Neuronal stem cell (in vitro differentiated cells): ENCODE measurements around the gene ZNF568. TPM values are rescaled to one million over a fixed set of nuclear protein-coding genes. Genes with fewer than 3 reads are reported as not detected.

ENCODE experiments used
- DNase-seq: peaks from one replicate; pipeline ENCODE4 v3.0.0-alpha.2; 2013; ENCODE audit warnings: low spot score
- H2AFZ ChIP-seq: one replicate; pipeline ENCODE4 v1.6.1; 2013; ENCODE audit warnings: mild to moderate bottlenecking, low read length, inconsistent platforms
- H2AK5ac ChIP-seq: 2 replicates; pipeline ENCODE4 v1.6.1; 2013; ENCODE audit warnings: low read depth, mild to moderate bottlenecking, inconsistent platforms, low read length, moderate library complexity, mixed read lengths
- H2BK120ac ChIP-seq: 2 replicates; pipeline ENCODE4 v1.6.1; 2013; ENCODE audit warnings: low read depth, mild to moderate bottlenecking, inconsistent platforms, low read length, moderate library complexity, mixed read lengths
- H2BK12ac ChIP-seq: one replicate; pipeline ENCODE4 v1.6.1; 2013; ENCODE audit warnings: low read length, inconsistent platforms
- H2BK15ac ChIP-seq: 2 replicates; pipeline ENCODE4 v1.6.1; 2013; ENCODE audit warnings: mild to moderate bottlenecking, low read length, inconsistent platforms, mixed read lengths
- H2BK5ac ChIP-seq: one replicate; pipeline ENCODE4 v1.6.1; 2013; ENCODE audit warnings: inconsistent platforms, mild to moderate bottlenecking, low read length, moderate library complexity
- H3K14ac ChIP-seq: one replicate; pipeline ENCODE4 v1.6.1; 2013; ENCODE audit warnings: low read length, inconsistent platforms
- H3K18ac ChIP-seq: 2 replicates; pipeline ENCODE4 v1.6.1; 2013; ENCODE audit warnings: low read length, inconsistent platforms
- H3K23ac ChIP-seq: 2 replicates; pipeline ENCODE4 v1.6.1; 2013; ENCODE audit warnings: low read depth, mild to moderate bottlenecking, mixed read lengths, low read length, inconsistent platforms; ENCODE audit not compliant: poor library complexity
- H3K27ac ChIP-seq: replicated peaks from 3 replicates; pipeline ENCODE4 v1.5.1; 2013; ENCODE audit warnings: low read length, inconsistent platforms
- H3K27me3 ChIP-seq, 3 experiments: 2 replicates each; pipeline ENCODE4 v1.6.1; 2013; ENCODE audit warnings: low read length in 3 of 3, mild to moderate bottlenecking in 2 of 3, inconsistent platforms in 1 of 3, low read depth in 1 of 3, mixed read lengths in 1 of 3, moderate library complexity in 1 of 3; ENCODE audit not compliant: control insufficient read depth in 3 of 3, insufficient read depth in 3 of 3
- H3K36me3 ChIP-seq, 2 donors: replicated peaks in 1 of 2; 2 replicates each; pipeline ENCODE4 v1.6.1; 2013; ENCODE audit warnings: low read length in 2 of 2; ENCODE audit not compliant: control insufficient read depth in 2 of 2, insufficient read depth in 2 of 2
- H3K4ac ChIP-seq: 2 replicates; pipeline ENCODE4 v1.6.1; 2013; ENCODE audit warnings: inconsistent platforms, mild to moderate bottlenecking, low read length, moderate library complexity
- H3K4me1 ChIP-seq, 2 donors: 1 replicate in 1 of 2; 2 replicates in 1 of 2; pipeline ENCODE4 v1.6.1; 2013; ENCODE audit warnings: low read length in 2 of 2, low read depth in 1 of 2; ENCODE audit not compliant: control insufficient read depth in 2 of 2, insufficient read depth in 1 of 2
- H3K4me2 ChIP-seq: one replicate; pipeline ENCODE4 v1.6.1; 2013; ENCODE audit warnings: mild to moderate bottlenecking, low read length, inconsistent platforms; ENCODE audit not compliant: insufficient read depth, poor library complexity, severe bottlenecking
- H3K4me3 ChIP-seq, 2 donors: 2 replicates each; pipeline ENCODE4 v1.5.1; 2013; ENCODE audit warnings: low read length in 2 of 2, mild to moderate bottlenecking in 2 of 2, inconsistent platforms in 1 of 2, moderate library complexity in 1 of 2
- H3K79me1 ChIP-seq: one replicate; pipeline ENCODE4 v1.6.1; 2013; ENCODE audit warnings: low read depth, mild to moderate bottlenecking, inconsistent platforms, low read length, moderate library complexity
- H3K9ac ChIP-seq: one replicate; pipeline ENCODE4 v1.6.1; 2013; ENCODE audit warnings: mild to moderate bottlenecking, low read depth, low read length, inconsistent platforms; ENCODE audit not compliant: poor library complexity
- H3K9me3 ChIP-seq, 2 donors: replicated peaks in 1 of 2; 2 replicates each; pipeline versions ENCODE3 to v1.6.1; 2013; ENCODE audit warnings: low read length in 2 of 2, mild to moderate bottlenecking in 2 of 2, inconsistent platforms in 1 of 2, low read depth in 1 of 2, mixed read lengths in 1 of 2, moderate library complexity in 1 of 2; ENCODE audit not compliant: control insufficient read depth in 2 of 2, insufficient read depth in 1 of 2
- H4K8ac ChIP-seq: one replicate; pipeline ENCODE4 v1.6.1; 2013; ENCODE audit warnings: low read depth, mild to moderate bottlenecking, inconsistent platforms, low read length, moderate library complexity
- H4K91ac ChIP-seq: one replicate; pipeline ENCODE4 v1.6.1; 2013; ENCODE audit warnings: low read length, low read depth, mild to moderate bottlenecking, inconsistent platforms; ENCODE audit not compliant: poor library complexity
- WGBS, 2 donors: extraction: QIAGEN DNeasy Blood & Tissue Kit; methylation state at CpG; one replicate each; pipeline ENCODE4 v1.1.7; 2013; ENCODE audit warnings: missing lambda C conversion rate in 2 of 2, mixed read lengths in 1 of 2; ENCODE audit not compliant: insufficient read length in 2 of 2, insufficient replicate concordance in 1 of 2; ENCODE audit errors: extremely low coverage in 2 of 2; 5-methylcytosine and 5-hydroxymethylcytosine counted together
- polyA plus RNA-seq, 2 experiments: library from polyadenylated mRNA; stranded (reverse); fragments of 200-250 nt; gene quantifications; one replicate each; pipeline ENCODE4 v1.2.3, GENCODE V29; 2013

The ZNF568 gene
- 6.0 TPM for polyA plus RNA-seq (2013, experiment 1 of 2)
- polyA plus RNA-seq (2013, experiment 2 of 2): 6.1 TPM

DNA sequence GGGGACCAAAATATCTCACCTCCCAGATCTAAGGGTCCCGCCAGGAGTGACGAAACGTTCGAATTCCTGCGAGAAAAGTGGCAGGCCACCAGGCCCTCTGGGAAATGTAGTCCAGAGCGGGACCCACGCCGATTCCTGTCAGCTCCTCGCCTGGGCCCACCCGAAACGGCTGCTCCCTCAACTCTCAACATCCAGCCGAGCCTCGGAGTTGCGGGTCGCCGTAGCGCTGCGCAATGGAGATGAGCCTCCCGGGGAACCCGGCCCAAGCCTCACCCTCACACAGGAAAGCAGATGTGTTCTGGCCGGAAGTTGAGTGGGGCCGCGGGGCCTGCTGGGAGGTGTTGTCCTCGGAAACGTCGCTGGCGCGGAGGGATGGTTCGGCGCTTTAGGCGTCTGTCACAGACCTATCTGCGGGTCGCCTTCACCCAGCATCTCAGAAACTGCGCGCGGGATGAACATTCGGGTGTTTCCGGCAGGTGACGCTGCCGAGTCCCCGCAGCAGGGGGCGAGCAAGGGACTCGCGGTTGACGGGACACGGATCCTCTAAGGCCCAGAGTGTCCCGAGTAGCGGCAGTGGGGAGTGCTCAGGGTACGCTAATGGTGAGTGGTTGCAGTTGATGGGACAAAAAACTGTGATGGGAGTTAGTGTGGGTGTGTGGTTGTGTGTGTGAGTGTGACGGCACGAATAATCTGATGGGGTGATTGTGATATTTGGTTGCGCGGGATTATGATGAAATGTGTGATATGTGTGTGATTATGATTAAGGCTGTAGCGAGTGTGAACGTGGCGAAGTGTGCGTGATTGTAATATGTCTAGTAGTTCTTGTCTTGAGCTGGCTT lies at the start of gene ZNF568, which contains the start of gene ZNF829:
Gene ZNF568 (plus strand): TSS at position 341 of the 839 bp plus-strand sequence. CDS start 6,439 bp downstream, outside the sequence.
Gene ZNF829 (minus strand): TSS at position 300 of the 839 bp plus-strand sequence. CDS start 1,124 bp downstream, outside the sequence.
- H3K9ac ChIP-seq: peak within 1 kb of the TSS; percentile 87
- H2BK15ac ChIP-seq: no peak within 1 kb of the TSS
- peak within 1 kb of the TSS; percentile 99 for H3K18ac ChIP-seq
- H3K9me3 ChIP-seq: peaks cover 11 to 72% of the 10 kb centered on the region in 2 donors
- H3K36me3 ChIP-seq: peaks cover 5 to 66% of the 10 kb centered on the region in 2 donors
- H3K4me1 ChIP-seq: peaks cover 2 to 4% of the 10 kb centered on the region in 2 donors
- H3K4ac ChIP-seq: no peak within 1 kb of the TSS
- H3K23ac ChIP-seq: peak within 1 kb of the TSS; percentile 67
- DNase-seq: peak; percentile 80
- H2BK120ac ChIP-seq: no peak within 1 kb of the TSS
- H3K79me1 ChIP-seq: peaks cover 4% of the 10 kb centered on the region
- H2AFZ ChIP-seq: peak within 1 kb of the TSS; percentile 98
- peak within 1 kb of the TSS; percentile 74 for H3K27ac ChIP-seq
- peak within 1 kb of the TSS; percentile 89 for H2BK5ac ChIP-seq
- H3K27me3 ChIP-seq: no peaks in the 10 kb centered on the region
- peak within 1 kb of the TSS; percentile 95 for H4K8ac ChIP-seq
- WGBS, 2 donors: 100% methylated on average over 2 to 4 of the region's 57 CpGs
- H3K4me2 ChIP-seq: peak within 1 kb of the TSS; percentile 56
- H3K14ac ChIP-seq: no peak within 1 kb of the TSS
- peak within 1 kb of the TSS; percentile 81 for H3K4me3 ChIP-seq
- H4K91ac ChIP-seq: no peak within 1 kb of the TSS
- no peak within 1 kb of the TSS for H2BK12ac ChIP-seq
- H2AK5ac ChIP-seq: no peak within 1 kb of the TSS

DNA sequence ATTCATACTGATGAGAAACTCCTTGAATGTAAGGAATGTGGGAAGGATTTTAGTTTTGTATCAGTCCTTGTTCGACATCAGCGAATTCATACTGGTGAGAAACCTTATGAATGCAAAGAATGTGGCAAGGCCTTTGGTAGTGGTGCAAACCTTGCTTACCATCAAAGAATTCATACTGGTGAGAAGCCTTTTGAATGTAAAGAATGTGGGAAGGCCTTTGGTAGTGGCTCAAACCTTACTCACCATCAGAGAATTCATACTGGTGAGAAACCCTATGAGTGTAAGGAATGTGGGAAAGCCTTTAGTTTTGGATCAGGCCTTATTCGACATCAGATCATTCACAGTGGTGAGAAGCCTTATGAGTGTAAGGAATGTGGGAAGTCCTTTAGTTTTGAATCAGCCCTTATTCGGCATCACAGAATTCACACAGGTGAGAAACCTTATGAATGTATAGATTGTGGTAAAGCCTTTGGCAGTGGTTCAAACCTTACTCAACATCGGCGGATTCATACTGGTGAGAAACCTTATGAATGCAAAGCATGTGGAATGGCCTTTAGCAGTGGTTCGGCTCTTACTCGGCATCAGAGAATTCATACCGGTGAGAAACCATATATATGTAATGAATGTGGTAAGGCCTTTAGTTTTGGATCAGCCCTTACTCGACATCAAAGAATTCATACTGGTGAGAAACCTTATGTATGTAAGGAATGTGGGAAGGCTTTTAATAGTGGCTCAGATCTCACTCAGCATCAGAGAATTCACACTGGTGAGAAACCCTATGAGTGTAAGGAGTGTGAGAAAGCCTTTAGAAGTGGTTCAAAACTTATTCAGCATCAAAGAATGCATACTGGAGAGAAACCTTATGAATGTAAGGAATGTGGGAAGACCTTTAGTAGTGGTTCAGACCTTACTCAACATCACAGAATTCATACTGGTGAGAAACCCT lies 38.9 kb upstream of the ZNF568 start:
- no CpG with 5 or more reads among the region's 10 CpGs for WGBS, 2 donors
- Histone ChIP-seq H2BK120ac (no peak overlapping the region), H3K9ac (no peak overlapping the region), H3K4me3 (no peak overlapping the region), H2AK5ac (no peak overlapping the region), H2BK12ac (no peak overlapping the region), H2AFZ (no peak overlapping the region), H4K91ac (no peak overlapping the region), H3K4me1 (no peaks in the 10 kb centered on the region), H3K27me3 (no peaks in the 10 kb centered on the region), H3K4ac (no peak overlapping the region), H3K14ac (no peak overlapping the region), H3K36me3 (peaks cover 14 to 61% of the 10 kb centered on the region in 2 donors), H3K4me2 (no peak overlapping the region), H3K9me3 (peaks cover 21 to 95% of the 10 kb centered on the region in 2 donors), H3K18ac (no peak overlapping the region), H3K27ac (no peak overlapping the region), H4K8ac (no peak overlapping the region), H3K23ac (no peak overlapping the region), H3K79me1 (no peaks in the 10 kb centered on the region), H2BK5ac (no peak overlapping the region), H2BK15ac (no peak overlapping the region)
- no peak for DNase-seq

DNA sequence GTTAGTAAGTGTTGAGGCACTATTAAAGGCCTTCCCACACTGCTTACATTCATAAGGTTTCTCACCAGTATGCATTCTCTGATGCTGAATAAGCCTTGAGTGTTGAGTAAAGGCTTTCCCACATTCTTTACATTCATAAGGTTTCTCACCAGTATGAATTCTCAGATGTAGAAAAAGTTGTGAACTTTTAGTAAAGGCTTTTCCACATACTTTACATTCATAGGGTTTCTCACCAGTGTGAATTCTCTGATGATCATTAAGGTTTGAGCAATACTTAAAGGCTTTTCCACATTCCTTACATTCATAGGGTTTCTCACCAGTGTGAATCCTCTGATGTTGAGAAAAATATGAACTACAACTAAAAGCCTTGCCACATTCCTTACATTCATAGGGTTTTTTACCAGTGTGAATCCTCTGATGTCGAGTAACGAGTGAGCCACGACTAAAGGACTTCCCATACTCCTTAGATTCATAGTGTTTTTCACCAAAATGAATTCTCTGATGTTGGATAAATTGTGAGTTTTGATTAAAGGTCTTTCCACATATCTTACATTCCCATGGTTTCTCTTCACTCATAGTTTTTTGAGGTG lies 24.3 kb upstream of the ZNF568 start:
- Histone ChIP-seq H2BK5ac (no peak overlapping the region), H3K14ac (no peak overlapping the region), H3K4ac (no peak overlapping the region), H2BK12ac (no peak overlapping the region), H3K23ac (no peak overlapping the region), H3K9ac (no peak overlapping the region), H3K18ac (no peak overlapping the region), H3K79me1 (no peaks in the 10 kb centered on the region), H3K4me1 (no peaks in the 10 kb centered on the region), H4K91ac (no peak overlapping the region), H4K8ac (no peak overlapping the region), H3K27me3 (no peaks in the 10 kb centered on the region), H3K36me3 (peaks cover 22 to 81% of the 10 kb centered on the region in 2 donors), H2BK120ac (no peak overlapping the region), H3K4me3 (no peak overlapping the region), H3K27ac (no peak overlapping the region), H2AK5ac (no peak overlapping the region), H2BK15ac (no peak overlapping the region), H2AFZ (no peak overlapping the region), H3K4me2 (no peak overlapping the region), H3K9me3 (peaks cover 31 to 95% of the 10 kb centered on the region in 2 donors)
- DNase-seq: no peak
- no CpG with 5 or more reads among the region's 3 CpGs for WGBS, 2 donors
